ENCODE data around the gene RHOF.

GRCh38 chr12:121814429-121815119, 21.1 kb upstream of the RHOF start:
- TF ChIP-seq OSR1 (CRISPR knock-in tag; IDR thresholded peaks at IDR 0.05) (no peak), ZNF565 (CRISPR knock-in tag; conservative IDR thresholded peaks at IDR 0.05; ENCODE audit: low read depth) (no peak), PATZ1 (CRISPR knock-in tag; IDR thresholded peaks at IDR 0.05; ENCODE audit: borderline replicate concordance) (no peak), ZFP3 (CRISPR knock-in tag; IDR thresholded peaks at IDR 0.05) (no peak), ISL1 (CRISPR knock-in tag; IDR thresholded peaks at IDR 0.05) (no peak), CREB5 (CRISPR knock-in tag; IDR thresholded peaks at IDR 0.05; ENCODE audit: low read depth) (no peak), SNAI2 (CRISPR knock-in tag; IDR thresholded peaks at IDR 0.05) (no peak), ZNF8 (CRISPR knock-in tag; IDR thresholded peaks at IDR 0.05) (no peak), CSRNP3 (CRISPR knock-in tag; IDR thresholded peaks at IDR 0.05) (no peak), ARNTL (CRISPR knock-in tag; IDR thresholded peaks at IDR 0.05; ENCODE audit: borderline replicate concordance, low read depth) (no peak), ZNF70 (CRISPR knock-in tag; IDR thresholded peaks at IDR 0.05) (no peak), GLIS3 (CRISPR knock-in tag; IDR thresholded peaks at IDR 0.05) (no peak)

All from SK-N-SH treated with all-trans-retinoic acid at 6 μM for 48 hours (cell line).